Stimulated activated memory B cell treated with anti-CD40 and anti-IgM and Interleukin-4, amounts not matched to agents 10 μg/mL and 1 μg/mL and 100 μg/mL, for 72 hours (primary cell): ENCODE results near the gene FAM171A1.

ENCODE experiments used
- ATAC-seq: fragments of 150-1000 bp; cut with Tn5 transposase; 2 replicates; pipeline ENCODE4 v1.10.0; 2021
- H3K27ac Mint-ChIP-seq: one replicate; pipeline ENCODE4 v1.8.0; 2022; ENCODE audit warnings: mild to moderate bottlenecking, mixed read lengths
- H3K27me3 Mint-ChIP-seq: one replicate; pipeline ENCODE4 v1.8.0; 2022; ENCODE audit warnings: mixed read lengths
- H3K36me3 Mint-ChIP-seq: one replicate; pipeline ENCODE4 v1.8.0; 2022; ENCODE audit warnings: mixed read lengths
- H3K4me1 Mint-ChIP-seq: one replicate; pipeline ENCODE4 v1.8.0; 2022; ENCODE audit warnings: mixed read lengths
- H3K4me3 Mint-ChIP-seq: one replicate; pipeline ENCODE4 v1.8.0; 2022; ENCODE audit warnings: mild to moderate bottlenecking, moderate library complexity, mixed read lengths
- H3K9me3 Mint-ChIP-seq: one replicate; pipeline ENCODE4 v1.8.0; 2022; ENCODE audit warnings: mixed read lengths

Gene FAM171A1

GRCh38 chr10:15196021-15196834 lies 174.9 kb downstream of the FAM171A1 start:
- Mint-ChIP-seq H3K4me1 (peaks cover 7% of the 10 kb centered on the region), H3K36me3 (no peaks in the 10 kb centered on the region), H3K4me3 (peak overlapping the region; percentile 55), H3K27ac (peak overlapping the region; percentile 45), H3K27me3 (peaks cover 19% of the 10 kb centered on the region), H3K9me3 (no peaks in the 10 kb centered on the region)
- ATAC-seq, result no peak

- ATAC-seq, result peak; percentile 74
- H3K27me3 Mint-ChIP-seq, result no peaks in the 10 kb centered on the region
- peaks cover 18% of the 10 kb centered on the region for H3K4me1 Mint-ChIP-seq
- H3K9me3 Mint-ChIP-seq, result no peaks in the 10 kb centered on the region
- H3K27ac Mint-ChIP-seq, result no peak overlapping the region
- H3K4me3 Mint-ChIP-seq, result no peak overlapping the region
- no peaks in the 10 kb centered on the region for H3K36me3 Mint-ChIP-seq
Measured at GRCh38 chr10:15189133-15189885, 181.8 kb downstream of the FAM171A1 start.

GRCh38 chr10:15188603-15189002 lies 182.5 kb downstream of the FAM171A1 start:
- H3K4me3 Mint-ChIP-seq, result no peak overlapping the region
- H3K27ac Mint-ChIP-seq, result no peak overlapping the region
- peaks cover 18% of the 10 kb centered on the region for H3K4me1 Mint-ChIP-seq
- no peaks in the 10 kb centered on the region for H3K36me3 Mint-ChIP-seq
- no peak for ATAC-seq
- no peaks in the 10 kb centered on the region for H3K27me3 Mint-ChIP-seq
- H3K9me3 Mint-ChIP-seq, result no peaks in the 10 kb centered on the region

GRCh38 chr10:15183689-15184481 lies 187.2 kb downstream of the FAM171A1 start:
- no peaks in the 10 kb centered on the region for H3K36me3 Mint-ChIP-seq
- H3K27me3 Mint-ChIP-seq, result no peaks in the 10 kb centered on the region
- no peak for ATAC-seq
- H3K4me3 Mint-ChIP-seq, result no peak overlapping the region
- no peaks in the 10 kb centered on the region for H3K9me3 Mint-ChIP-seq
- no peak overlapping the region for H3K27ac Mint-ChIP-seq
- H3K4me1 Mint-ChIP-seq, result peaks cover 10% of the 10 kb centered on the region

GRCh38 chr10:15182540-15183207 lies 188.4 kb downstream of the FAM171A1 start:
- Mint-ChIP-seq H3K4me1 (peaks cover 10% of the 10 kb centered on the region), H3K9me3 (no peaks in the 10 kb centered on the region), H3K27me3 (no peaks in the 10 kb centered on the region)

GRCh38 chr10:15181576-15182156 lies 189.4 kb downstream of the FAM171A1 start:
- no peak overlapping the region for H3K4me3 Mint-ChIP-seq
- peaks cover 10% of the 10 kb centered on the region for H3K4me1 Mint-ChIP-seq
- no peaks in the 10 kb centered on the region for H3K27me3 Mint-ChIP-seq
- ATAC-seq, result no peak
- H3K9me3 Mint-ChIP-seq, result no peaks in the 10 kb centered on the region
- H3K36me3 Mint-ChIP-seq, result no peaks in the 10 kb centered on the region
- H3K27ac Mint-ChIP-seq, result no peak overlapping the region

More at GRCh38 chr10:15182540-15183207, 188.4 kb downstream of the FAM171A1 start:
- no peak overlapping the region for H3K4me3 Mint-ChIP-seq
- H3K36me3 Mint-ChIP-seq, result no peaks in the 10 kb centered on the region
- ATAC-seq, result no peak
- H3K27ac Mint-ChIP-seq, result no peak overlapping the region

- Mint-ChIP-seq H3K27me3 (peaks cover under 1% of the 10 kb centered on the region), H3K27ac (no peak overlapping the region), H3K4me3 (no peak overlapping the region), H3K4me1 (peaks cover 6% of the 10 kb centered on the region), H3K9me3 (no peaks in the 10 kb centered on the region), H3K36me3 (no peaks in the 10 kb centered on the region)
- ATAC-seq, result no peak
Measured at GRCh38 chr10:15180736-15181135, 190.4 kb downstream of the FAM171A1 start.

- ATAC-seq, result no peak
- Mint-ChIP-seq H3K4me3 (no peak overlapping the region), H3K27me3 (peaks cover 18% of the 10 kb centered on the region), H3K9me3 (no peaks in the 10 kb centered on the region), H3K27ac (no peak overlapping the region), H3K4me1 (no peaks in the 10 kb centered on the region), H3K36me3 (no peaks in the 10 kb centered on the region)
Measured at GRCh38 chr10:15176269-15176668, 194.8 kb downstream of the FAM171A1 start.

GRCh38 chr10:15175587-15175986 lies 195.5 kb downstream of the FAM171A1 start:
- no peaks in the 10 kb centered on the region for H3K4me1 Mint-ChIP-seq
- peaks cover 18% of the 10 kb centered on the region for H3K27me3 Mint-ChIP-seq
- ATAC-seq, result no peak
- no peak overlapping the region for H3K27ac Mint-ChIP-seq
- no peak overlapping the region for H3K4me3 Mint-ChIP-seq
- H3K36me3 Mint-ChIP-seq, result no peaks in the 10 kb centered on the region
- no peaks in the 10 kb centered on the region for H3K9me3 Mint-ChIP-seq

GRCh38 chr10:15172306-15172840 lies 198.7 kb downstream of the FAM171A1 start:
- no peaks in the 10 kb centered on the region for H3K36me3 Mint-ChIP-seq
- H3K27ac Mint-ChIP-seq, result no peak overlapping the region

GRCh38 chr10:15169555-15170401 lies 201.3 kb downstream of the FAM171A1 start:
- peaks cover 17% of the 10 kb centered on the region for H3K4me1 Mint-ChIP-seq

More at GRCh38 chr10:15172306-15172840, 198.7 kb downstream of the FAM171A1 start:
- Mint-ChIP-seq H3K4me3 (no peak overlapping the region), H3K9me3 (no peaks in the 10 kb centered on the region), H3K4me1 (peaks cover 14% of the 10 kb centered on the region), H3K27me3 (peaks cover 18% of the 10 kb centered on the region)
- no peak for ATAC-seq

GRCh38 chr10:15168786-15169554 lies 202.1 kb downstream of the FAM171A1 start:
- Mint-ChIP-seq H3K36me3 (no peaks in the 10 kb centered on the region), H3K27ac (peak overlapping the region; percentile 90), H3K9me3 (no peaks in the 10 kb centered on the region), H3K4me3 (peak overlapping the region; percentile 63), H3K27me3 (peaks cover under 1% of the 10 kb centered on the region), H3K4me1 (peaks cover 17% of the 10 kb centered on the region)
- peak; percentile 89 for ATAC-seq

More at GRCh38 chr10:15169555-15170401, 201.3 kb downstream of the FAM171A1 start:
- Mint-ChIP-seq H3K27me3 (peaks cover 8% of the 10 kb centered on the region), H3K4me3 (no peak overlapping the region), H3K36me3 (no peaks in the 10 kb centered on the region), H3K27ac (no peak overlapping the region), H3K9me3 (no peaks in the 10 kb centered on the region)
- ATAC-seq, result no peak

- H3K9me3 Mint-ChIP-seq, result no peaks in the 10 kb centered on the region
Measured at GRCh38 chr10:15168291-15168785, 202.8 kb downstream of the FAM171A1 start, which contains the start of gene NMT2. NMT2 (minus strand) TSS chr10:15168693; CDS start chr10:15168612, 81 bp downstream.

More at GRCh38 chr10:15168291-15168785, 202.8 kb downstream of the FAM171A1 start, which contains the start of gene NMT2:
- Mint-ChIP-seq H3K4me1 (peaks cover 17% of the 10 kb centered on the region), H3K36me3 (no peaks in the 10 kb centered on the region), H3K27ac (peak within 1 kb of the TSS; percentile 90), H3K27me3 (no peaks in the 10 kb centered on the region), H3K4me3 (peak within 1 kb of the TSS; percentile 97)
- peak; percentile 94 for ATAC-seq
